SK-N-SH (cell line): ENCODE results near the gene AP1B1. TPM values are rescaled to one million over a fixed set of nuclear protein-coding genes. Genes with fewer than 3 reads are reported as not detected.

ENCODE experiments used
- CTCF ChIA-PET: fragments of 300-600, 350-600 bp; formaldehyde crosslinking; extraction: SDS; loops from one replicate; lab custom pipeline; 2021; lab: Yijun Ruan, JAX
- POLR2A ChIA-PET: fragments of 350-600 bp; sonication (Branson Sonifier 250); formaldehyde crosslinking; extraction: SDS; loops from one replicate; lab custom pipeline; 2020; ENCODE audit warnings: antibody characterized with exemption, inconsistent platforms; lab: Yijun Ruan, JAX
- DNase-seq: peaks from one replicate; pipeline ENCODE4 v3.0.0; 2012
- H2AFZ ChIP-seq: fragments of 200-600 bp; sonication (generic); 2 replicates; pipeline ENCODE4 v1.8.1; 2016; ENCODE audit warnings: antibody characterized with exemption, mild to moderate bottlenecking, low read depth
- H3F3A ChIP-seq: fragments of 200-600 bp; sonication (generic); replicated peaks from 2 replicates; pipeline ENCODE3; 2016; ENCODE audit warnings: antibody characterized with exemption, mild to moderate bottlenecking; ENCODE audit not compliant: insufficient read depth
- H3K27ac ChIP-seq, 2 experiments: fragments of 200-500 bp in 1 of 2; fragments of 200-600 bp in 1 of 2; sonication (Bioruptor generic) in 1 of 2; sonication (generic), shearing (Covaris generic) in 1 of 2; 2 replicates each; pipeline versions ENCODE4 v1.5.1 to v1.6.1; 2014 to 2016; ENCODE audit warnings: low read depth in 2 of 2, inconsistent platforms in 1 of 2, low read length in 1 of 2, mild to moderate bottlenecking in 1 of 2, mixed read lengths in 1 of 2
- H3K27me3 ChIP-seq: fragments of 200-600 bp; sonication (generic), shearing (Covaris generic); 2 replicates; pipeline ENCODE4 v1.6.1; 2016; ENCODE audit warnings: mixed run types; ENCODE audit not compliant: insufficient read depth
- H3K36me3 ChIP-seq, 2 experiments: fragments of 200-500 bp in 1 of 2; fragments of 200-600 bp in 1 of 2; sonication (Bioruptor generic) in 1 of 2; sonication (generic) in 1 of 2; replicated peaks in 1 of 2; 2 replicates each; pipeline versions ENCODE3 to v1.5.1; 2014 to 2016; ENCODE audit warnings: low read length in 1 of 2, mild to moderate bottlenecking in 1 of 2; ENCODE audit not compliant: insufficient read depth in 2 of 2, control insufficient read depth in 1 of 2
- H3K4me1 ChIP-seq, 2 experiments: fragments of 200-500 bp in 1 of 2; fragments of 200-600 bp in 1 of 2; sonication (Bioruptor generic) in 1 of 2; sonication (generic), shearing (Covaris generic) in 1 of 2; 2 replicates each; pipeline versions ENCODE4 v1.5.1 to v1.6.1; 2014 to 2016; ENCODE audit warnings: low read depth in 1 of 2, low read length in 1 of 2, mixed run types in 1 of 2; ENCODE audit not compliant: insufficient read depth in 2 of 2, control insufficient read depth in 1 of 2
- H3K4me2 ChIP-seq: fragments of 200-600 bp; sonication (generic), shearing (Covaris generic); 2 replicates; pipeline ENCODE4 v1.6.1; 2017; ENCODE audit warnings: mixed run types
- H3K4me3 ChIP-seq, 2 experiments: fragments of 200-500 bp in 1 of 2; fragments of 200-600 bp in 1 of 2; sonication (Bioruptor generic) in 1 of 2; sonication (generic), shearing (Covaris generic) in 1 of 2; 2 replicates each; pipeline versions ENCODE4 v1.5.1 to v1.8.1; 2014 to 2016; ENCODE audit warnings: low read depth in 2 of 2, inconsistent platforms in 1 of 2, low read length in 1 of 2, mild to moderate bottlenecking in 1 of 2, mixed read lengths in 1 of 2, moderate library complexity in 1 of 2
- H3K79me2 ChIP-seq: fragments of 200-600 bp; sonication (generic); 2 replicates; pipeline ENCODE4 v1.8.1; 2017; ENCODE audit warnings: mild to moderate bottlenecking; ENCODE audit not compliant: insufficient read depth
- H3K9ac ChIP-seq: fragments of 200-600 bp; sonication (generic); 2 replicates; pipeline ENCODE4 v1.6.1; 2017; ENCODE audit warnings: mixed run types
- H3K9me2 ChIP-seq: fragments of 200-600 bp; sonication (generic); 2 replicates; pipeline ENCODE4 v1.6.1; 2017; ENCODE audit warnings: mixed run types
- H3K9me3 ChIP-seq: fragments of 200-600 bp; sonication (generic); 2 replicates; pipeline ENCODE4 v1.6.1; 2017; ENCODE audit warnings: mixed run types, mild to moderate bottlenecking, moderate library complexity
- H4K20me1 ChIP-seq: fragments of 200-600 bp; sonication (generic); 2 replicates; pipeline ENCODE4 v1.6.1; 2017; ENCODE audit warnings: mild to moderate bottlenecking, mixed run types; ENCODE audit not compliant: insufficient read depth
- CHD2 ChIP-seq: fragments of 150-350 bp; IDR thresholded peaks from 2 replicates; pipeline ENCODE4 v1.6.1; 2018; ENCODE audit warnings: low read length; ENCODE audit not compliant: partially characterized antibody
- CTCF ChIP-seq: fragments of 200-600 bp; sonication (generic); IDR thresholded peaks from 2 replicates; pipeline ENCODE4 v1.6.1; 2017; ENCODE audit warnings: antibody characterized with exemption, mild to moderate bottlenecking, moderate library complexity
- EP300 ChIP-seq, 2 experiments: IDR thresholded peaks; 2 replicates each; pipeline versions ENCODE4 v1.4.0 to v1.6.1; 2012; ENCODE audit warnings: borderline replicate concordance in 1 of 2, low read depth in 1 of 2, low read length in 1 of 2
- EZH2phosphoT487 ChIP-seq: fragments of 200-600 bp; sonication (generic); IDR thresholded peaks from 2 replicates; pipeline ENCODE4 v1.6.1; 2017; ENCODE audit warnings: low read depth, mixed run types, mild to moderate bottlenecking, antibody characterized with exemption, moderate library complexity, borderline replicate concordance
- FOSL2 ChIP-seq: IDR thresholded peaks from 2 replicates; pipeline ENCODE4 v1.4.0; 2012; ENCODE audit warnings: low read depth, mild to moderate bottlenecking, moderate library complexity, borderline replicate concordance
- GATA2 ChIP-seq: sonication (generic); formaldehyde crosslinking; IDR thresholded peaks from 2 replicates; pipeline ENCODE4 v1.5.0; 2020; ENCODE audit warnings: mild to moderate bottlenecking, missing genetic modification reagents
- MEF2A ChIP-seq: IDR thresholded peaks from 2 replicates; pipeline ENCODE4 v1.4.0; 2012; ENCODE audit warnings: low read depth, borderline replicate concordance
- MXI1 ChIP-seq: IDR thresholded peaks from 2 replicates; pipeline ENCODE4 v1.6.1; 2012; ENCODE audit warnings: mild to moderate bottlenecking, low read depth, low read length, improper control_type of control experiment
- NRF1 ChIP-seq: IDR thresholded peaks from 2 replicates; pipeline ENCODE4 v1.6.1; 2012; ENCODE audit warnings: low read depth, mild to moderate bottlenecking, low read length
- PBX3 ChIP-seq: IDR thresholded peaks from 2 replicates; pipeline ENCODE4; 2012
- RAD21 ChIP-seq: IDR thresholded peaks from 2 replicates; pipeline ENCODE4 v1.6.1; 2012; ENCODE audit warnings: mild to moderate bottlenecking, low read length
- RFX5 ChIP-seq: IDR thresholded peaks from 2 replicates; pipeline ENCODE4 v1.6.1; 2012; ENCODE audit warnings: mild to moderate bottlenecking, improper control_type of control experiment, low read length
- RXRA ChIP-seq: IDR thresholded peaks from 2 replicates; pipeline ENCODE4 v1.4.0; 2012; ENCODE audit warnings: low read depth, mild to moderate bottlenecking, borderline replicate concordance
- YY1 ChIP-seq: IDR thresholded peaks from 2 replicates; pipeline ENCODE4 v1.4.0; 2012; ENCODE audit warnings: low read depth, mild to moderate bottlenecking
- WGBS: methylation state at CpG from one replicate; pipeline ENCODE4 v1.1.6; 2017; ENCODE audit warnings: low lambda C conversion rate; 5-methylcytosine and 5-hydroxymethylcytosine counted together
- polyA plus RNA-seq, 3 experiments: library from polyadenylated mRNA; depleted of rRNA; stranded (reverse); fragments of >200 nt; gene quantifications; 2 replicates each; pipeline ENCODE4 v1.2.3, GENCODE V29; 2012

The AP1B1 gene
- polyA plus RNA-seq, 1 of the 3 experiments (the other 2 are of a cell fraction), result 51.9 TPM

- 91% methylated on average over 9 of the region's 9 CpGs for WGBS
- DNase-seq, result no peak
- H3K9me3 ChIP-seq, result no peaks in the 10 kb centered on the region
- no peaks in the 10 kb centered on the region for H3K4me1 ChIP-seq
- H3K4me3 ChIP-seq, result no peak overlapping the region
- H3K36me3 ChIP-seq, result peaks cover 31 to 78% of the 10 kb centered on the region in 2 experiments
- H3K27me3 ChIP-seq, result no peaks in the 10 kb centered on the region
- CTCF ChIA-PET, result no interaction called here
- H3K9me2 ChIP-seq, result no peaks in the 10 kb centered on the region
- H3K9ac ChIP-seq, result no peak overlapping the region
- H3K27ac ChIP-seq, result no peak overlapping the region
- TF ChIP-seq RAD21, result no peak
- TF ChIP-seq EP300 (IDR thresholded peaks at IDR 0.05; ENCODE audit: borderline replicate concordance in 1 of 2, low read depth in 1 of 2, low read length in 1 of 2), result no peak
- no peak for TF ChIP-seq RFX5
- no peak for TF ChIP-seq CHD2
- no peak for TF ChIP-seq CTCF
- no peak for TF ChIP-seq MXI1
- POLR2A ChIA-PET, result no interaction called here
- no peaks in the 10 kb centered on the region for H4K20me1 ChIP-seq
- no peak overlapping the region for H3K4me2 ChIP-seq
- H2AFZ ChIP-seq, result no peak overlapping the region
- no peaks in the 10 kb centered on the region for H3K79me2 ChIP-seq
- H3F3A ChIP-seq, result no peaks in the 10 kb centered on the region
Measured at GRCh38 chr22:29352778-29353177, 35.6 kb downstream of the AP1B1 start.

GRCh38 chr22:29351891-29352290 is 36.5 kb downstream of the AP1B1 start:
- ChIA-PET CTCF (interaction anchor here (1.2 kb wide), 1 partner anchor 8 kb away, joined by 3 read pairs; no protein-coding TSS in a partner anchor), POLR2A (no interaction called here)
- Histone ChIP-seq H2AFZ (no peak overlapping the region), H3F3A (no peaks in the 10 kb centered on the region), H3K9ac (no peak overlapping the region), H3K9me2 (no peaks in the 10 kb centered on the region), H3K27ac (no peak overlapping the region), H3K36me3 (peaks cover 32 to 86% of the 10 kb centered on the region in 2 experiments), H4K20me1 (no peaks in the 10 kb centered on the region), H3K9me3 (no peaks in the 10 kb centered on the region), H3K4me1 (peaks cover 0 to 5% of the 10 kb centered on the region in 2 experiments; a peak in 1 of 4 replicates), H3K4me3 (no peak overlapping the region), H3K79me2 (no peaks in the 10 kb centered on the region), H3K4me2 (no peak overlapping the region), H3K27me3 (no peaks in the 10 kb centered on the region)
- TF ChIP-seq GATA2 (CRISPR knock-in tag) (no peak), EZH2phosphoT487 (no peak)
- DNase-seq, result no peak
- whole genome bisulfite sequencing, result 83% methylated on average over 6 of the region's 9 CpGs

GRCh38 chr22:29351042-29351441 is 37.3 kb downstream of the AP1B1 start:
- Histone ChIP-seq H3K9me2 (no peaks in the 10 kb centered on the region), H3K4me1 (peaks cover 0 to 14% of the 10 kb centered on the region in 2 experiments; a peak in 1 of 4 replicates), H2AFZ (no peak overlapping the region), H4K20me1 (no peaks in the 10 kb centered on the region), H3F3A (no peaks in the 10 kb centered on the region), H3K79me2 (no peaks in the 10 kb centered on the region)
- no peak for DNase-seq
- POLR2A ChIA-PET, result no interaction called here
- WGBS, result 98% methylated on average over 6 of the region's 6 CpGs
- CTCF ChIA-PET, result interaction anchor here (1.2 kb wide), 2 partner anchors 9 to 31 kb away, joined by 3 to 6 read pairs; no protein-coding TSS in a partner anchor
- TF ChIP-seq YY1, result no peak
- no peak for TF ChIP-seq NRF1
- TF ChIP-seq FOSL2, result no peak
- no peak for TF ChIP-seq GATA2 (CRISPR knock-in tag)
- no peak for TF ChIP-seq MEF2A
- TF ChIP-seq PBX3, result no peak
- TF ChIP-seq RXRA, result no peak
- TF ChIP-seq, all 33 proteins: peak for 0
- peaks cover 33 to 87% of the 10 kb centered on the region in 2 experiments for H3K36me3 ChIP-seq
- no peak overlapping the region for H3K9ac ChIP-seq
- H3K27ac ChIP-seq, result no peak overlapping the region
- H3K4me2 ChIP-seq, result no peak overlapping the region
- H3K4me3 ChIP-seq, result no peak overlapping the region
- H3K27me3 ChIP-seq, result no peaks in the 10 kb centered on the region
- H3K9me3 ChIP-seq, result no peaks in the 10 kb centered on the region
